Chondrocyte (in vitro differentiated cells): ENCODE data around the gene PYGO2. TPM values are rescaled to one million over a fixed set of nuclear protein-coding genes. Genes with fewer than 3 reads are reported as not detected.
"Not testable (repeated sequence)": the region's sequence is repeated elsewhere in the genome, so short reads cannot be mapped to it uniquely, and the experiment has no call there.

Experiments used
- DNase-seq: peaks from one replicate; pipeline ENCODE4 v3.0.0; 2021; ENCODE audit warnings: mixed read lengths, low spot score
- H3K27ac Mint-ChIP-seq: one replicate; pipeline ENCODE4 v1.8.0; 2021; ENCODE audit warnings: mild to moderate bottlenecking, moderate library complexity, mixed read lengths; ENCODE audit not compliant: unreplicated experiment
- H3K27me3 Mint-ChIP-seq: 2 replicates; pipeline ENCODE4 v1.8.0; 2021; ENCODE audit warnings: low read depth, mixed read lengths
- H3K36me3 Mint-ChIP-seq: 2 replicates; pipeline ENCODE4 v1.8.0; 2021; ENCODE audit warnings: low read depth, mixed read lengths
- H3K4me1 Mint-ChIP-seq: 2 replicates; pipeline ENCODE4 v1.8.0; 2021; ENCODE audit warnings: low read depth, mild to moderate bottlenecking, mixed read lengths
- H3K4me3 Mint-ChIP-seq: one replicate; pipeline ENCODE4 v1.8.0; 2021; ENCODE audit warnings: mild to moderate bottlenecking, moderate library complexity, mixed read lengths; ENCODE audit not compliant: unreplicated experiment
- H3K9me3 Mint-ChIP-seq: 2 replicates; pipeline ENCODE4 v1.8.0; 2021; ENCODE audit warnings: low read depth, mixed read lengths
- total RNA-seq: library from RNA; stranded (reverse); gene quantifications from 3 replicates; pipeline ENCODE4 v1.2.1, GENCODE V29; 2021
- TF ChIP-seq, protein P1 (sequence below): fragments of 200-600 bp; sonication (generic); IDR thresholded peaks from 2 replicates; pipeline ENCODE4 v1.5.0; 2021; ENCODE audit warnings: antibody characterized with exemption, mild to moderate bottlenecking, moderate library complexity

PYGO2 gene
- total RNA-seq, 1 donor from 2014 or later, result 24.0 TPM

DNA sequence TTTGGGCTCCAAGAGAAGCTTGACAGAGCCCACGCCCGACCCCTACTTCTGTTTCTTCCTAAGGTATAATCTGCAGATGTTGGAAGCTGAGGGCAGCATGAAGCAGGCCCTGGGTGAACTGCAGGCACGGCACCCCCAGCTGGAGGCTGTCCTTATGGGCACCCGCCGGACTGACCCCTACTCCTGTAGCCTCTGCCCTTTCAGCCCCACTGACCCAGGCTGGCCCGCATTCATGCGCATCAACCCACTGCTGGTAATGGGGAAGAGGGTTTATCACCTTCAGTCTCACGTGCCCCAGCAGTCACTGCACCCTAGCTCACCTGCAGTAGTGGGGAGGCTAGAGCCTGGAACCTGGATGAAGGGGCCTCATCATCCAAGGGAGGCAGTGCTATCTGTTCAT is 28.7 kb upstream of the PYGO2 start:
- Mint-ChIP-seq H3K27me3 (no peaks in the 10 kb centered on the region), H3K4me1 (peaks cover 4% of the 10 kb centered on the region), H3K36me3 (peaks cover 7% of the 10 kb centered on the region), H3K4me3 (no peak overlapping the region), H3K9me3 (no peaks in the 10 kb centered on the region), H3K27ac (no peak overlapping the region)
- TF ChIP-seq, protein P1, sequence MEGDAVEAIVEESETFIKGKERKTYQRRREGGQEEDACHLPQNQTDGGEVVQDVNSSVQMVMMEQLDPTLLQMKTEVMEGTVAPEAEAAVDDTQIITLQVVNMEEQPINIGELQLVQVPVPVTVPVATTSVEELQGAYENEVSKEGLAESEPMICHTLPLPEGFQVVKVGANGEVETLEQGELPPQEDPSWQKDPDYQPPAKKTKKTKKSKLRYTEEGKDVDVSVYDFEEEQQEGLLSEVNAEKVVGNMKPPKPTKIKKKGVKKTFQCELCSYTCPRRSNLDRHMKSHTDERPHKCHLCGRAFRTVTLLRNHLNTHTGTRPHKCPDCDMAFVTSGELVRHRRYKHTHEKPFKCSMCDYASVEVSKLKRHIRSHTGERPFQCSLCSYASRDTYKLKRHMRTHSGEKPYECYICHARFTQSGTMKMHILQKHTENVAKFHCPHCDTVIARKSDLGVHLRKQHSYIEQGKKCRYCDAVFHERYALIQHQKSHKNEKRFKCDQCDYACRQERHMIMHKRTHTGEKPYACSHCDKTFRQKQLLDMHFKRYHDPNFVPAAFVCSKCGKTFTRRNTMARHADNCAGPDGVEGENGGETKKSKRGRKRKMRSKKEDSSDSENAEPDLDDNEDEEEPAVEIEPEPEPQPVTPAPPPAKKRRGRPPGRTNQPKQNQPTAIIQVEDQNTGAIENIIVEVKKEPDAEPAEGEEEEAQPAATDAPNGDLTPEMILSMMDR, result no peak
- DNase-seq, result peak; percentile 92

DNA sequence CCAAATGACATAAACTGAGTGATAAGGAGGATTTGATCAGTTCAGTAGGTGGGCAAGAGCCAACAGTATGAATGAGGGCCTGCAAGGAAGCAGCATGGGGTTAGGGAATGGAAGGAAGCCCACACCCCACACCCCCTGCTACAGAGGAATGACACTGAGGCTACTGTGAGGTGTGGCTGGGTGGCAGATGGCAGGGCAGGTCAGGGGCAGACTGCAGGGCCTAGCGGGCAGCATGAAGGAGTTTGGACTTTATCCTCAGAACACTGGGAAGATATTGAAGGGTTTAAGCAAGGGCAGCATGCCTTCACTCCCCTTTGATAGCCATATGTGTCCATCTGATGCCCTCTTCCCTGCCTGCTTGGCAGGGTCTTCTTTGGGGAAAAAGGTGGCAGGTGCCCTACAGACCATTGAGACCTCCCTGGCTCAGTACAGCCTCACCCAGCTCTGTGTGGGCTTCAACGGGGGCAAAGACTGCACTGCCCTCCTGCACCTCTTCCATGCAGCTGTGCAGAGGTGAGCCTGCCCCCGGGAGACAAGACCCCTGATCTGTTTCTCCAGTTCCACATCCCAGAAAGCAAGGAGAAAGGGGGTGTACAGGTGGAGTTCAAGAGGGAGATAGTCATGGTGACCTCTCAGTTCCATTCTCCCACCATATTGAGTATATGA is 27.7 kb upstream of the PYGO2 start:
- H3K27me3 Mint-ChIP-seq, result no peaks in the 10 kb centered on the region
- TF ChIP-seq, protein P1, result no peak
- no peaks in the 10 kb centered on the region for H3K9me3 Mint-ChIP-seq
- no peak overlapping the region for H3K4me3 Mint-ChIP-seq
- H3K36me3 Mint-ChIP-seq, result peaks cover 7% of the 10 kb centered on the region
- DNase-seq, result peak; percentile 51
- no peak overlapping the region for H3K27ac Mint-ChIP-seq
- peaks cover 4% of the 10 kb centered on the region for H3K4me1 Mint-ChIP-seq

DNA sequence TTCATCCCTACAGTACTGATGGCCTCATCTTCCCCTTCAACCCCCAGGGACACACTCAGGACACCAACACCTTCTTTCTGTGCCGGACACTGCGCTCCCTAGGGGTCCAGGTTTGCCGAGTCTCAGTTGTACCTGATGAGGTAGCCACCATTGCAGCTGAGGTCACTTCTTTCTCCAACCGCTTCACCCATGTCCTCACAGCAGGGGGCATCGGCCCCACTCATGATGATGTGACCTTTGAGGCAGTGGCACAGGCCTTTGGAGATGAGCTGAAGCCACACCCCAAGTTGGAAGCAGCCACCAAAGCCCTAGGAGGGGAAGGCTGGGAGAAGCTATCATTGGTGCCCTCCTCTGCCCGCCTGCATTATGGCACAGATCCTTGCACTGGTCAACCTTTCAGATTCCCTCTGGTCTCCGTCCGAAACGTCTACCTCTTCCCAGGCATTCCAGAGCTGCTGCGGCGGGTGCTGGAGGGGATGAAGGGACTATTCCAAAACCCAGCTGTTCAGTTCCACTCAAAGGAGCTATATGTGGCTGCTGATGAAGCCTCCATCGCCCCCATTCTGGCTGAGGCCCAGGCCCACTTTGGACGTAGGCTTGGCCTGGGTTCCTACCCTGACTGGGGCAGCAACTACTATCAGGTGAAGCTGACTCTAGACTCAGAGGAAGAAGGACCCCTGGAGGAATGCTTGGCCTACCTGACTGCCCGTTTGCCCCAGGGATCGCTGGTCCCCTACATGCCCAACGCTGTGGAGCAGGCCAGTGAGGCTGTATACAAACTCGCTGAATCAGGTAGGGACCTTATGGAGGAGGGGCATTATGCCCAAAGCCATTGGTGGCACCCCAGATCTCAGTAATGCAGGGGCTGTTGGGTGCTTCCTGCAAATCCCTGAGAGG is 26.7 kb upstream of the PYGO2 start:
- TF ChIP-seq, protein P1, result no peak
- peaks cover 7% of the 10 kb centered on the region for H3K36me3 Mint-ChIP-seq
- no peaks in the 10 kb centered on the region for H3K9me3 Mint-ChIP-seq
- no peak overlapping the region for H3K4me3 Mint-ChIP-seq
- peak; percentile 51 for DNase-seq
- H3K27me3 Mint-ChIP-seq, result no peaks in the 10 kb centered on the region
- H3K4me1 Mint-ChIP-seq, result peaks cover 10% of the 10 kb centered on the region
- no peak overlapping the region for H3K27ac Mint-ChIP-seq

DNA sequence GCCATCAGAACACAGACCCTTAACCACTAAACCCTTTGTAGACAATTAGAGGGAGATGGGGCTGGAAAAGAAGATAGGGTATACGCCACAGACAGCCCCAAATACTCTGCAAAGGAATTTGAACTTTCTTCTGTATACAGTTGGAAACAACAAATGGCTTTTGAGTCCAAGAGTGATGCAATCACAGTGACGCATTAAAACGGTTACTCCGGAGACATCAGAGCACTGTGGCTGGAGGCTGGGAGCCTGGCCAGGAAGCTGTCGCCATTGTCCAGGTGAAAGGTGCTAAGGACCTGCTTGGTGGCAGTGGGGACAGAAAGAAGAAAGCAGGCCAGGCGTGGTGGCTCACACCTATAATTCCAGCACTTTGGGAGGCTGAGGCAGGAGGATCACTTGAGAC is 25.7 kb upstream of the PYGO2 start:
- no peaks in the 10 kb centered on the region for H3K27me3 Mint-ChIP-seq
- H3K4me1 Mint-ChIP-seq, result peaks cover 6% of the 10 kb centered on the region
- H3K36me3 Mint-ChIP-seq, result peaks cover 7% of the 10 kb centered on the region
- TF ChIP-seq, protein P1, result no peak
- no peaks in the 10 kb centered on the region for H3K9me3 Mint-ChIP-seq
- no peak overlapping the region for H3K4me3 Mint-ChIP-seq
- no peak for DNase-seq
- H3K27ac Mint-ChIP-seq, result no peak overlapping the region

DNA sequence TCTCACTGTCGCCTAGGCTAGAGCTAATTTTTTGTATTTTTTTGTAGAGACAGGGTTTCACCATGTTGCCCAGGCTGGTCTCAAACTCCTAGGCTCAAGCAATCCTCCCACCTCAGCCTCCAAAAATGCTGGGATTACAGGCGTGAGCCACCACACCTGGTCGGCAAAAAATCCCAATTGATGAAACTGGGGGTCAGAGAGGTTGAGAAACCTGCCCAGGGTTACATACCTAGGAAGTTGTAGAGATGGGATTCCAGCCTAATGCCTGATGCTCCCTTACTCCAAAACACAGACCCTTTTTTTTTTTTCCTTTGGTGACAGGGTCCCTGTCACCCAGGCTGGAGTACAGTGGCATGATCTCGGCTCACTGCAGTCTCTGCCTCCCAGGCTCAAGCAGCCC is 25.2 kb upstream of the PYGO2 start:
- H3K4me3 Mint-ChIP-seq, DNase-seq, H3K9me3 Mint-ChIP-seq, H3K36me3 Mint-ChIP-seq, H3K4me1 Mint-ChIP-seq, H3K27ac Mint-ChIP-seq, H3K27me3 Mint-ChIP-seq: not testable (repeated sequence)
